Ramos (cell line): ENCODE results near the gene CX3CR1.
"Not testable (repeated sequence)": the region's sequence is repeated elsewhere in the genome, so short reads cannot be mapped to it uniquely, and the experiment has no call there.

Experiments used
- in situ Hi-C: fragments of 300-500 bp; cut with MboI; formaldehyde crosslinking; loops from one replicate; pipeline ENCODE4 v1.14.3; 2022; ENCODE audit warnings: low sequenced_read_pairs; ENCODE audit not compliant: unreplicated experiment

The CX3CR1 gene

GRCh38 chr3:39279745-39280517 lies at the start of gene CX3CR1:
Gene CX3CR1 (minus strand): TSS chr3:39280036. CDS start chr3:39266509, 13,527 bp downstream.
- in situ Hi-C loops = loop anchor here (10.0 to 25.0 kb wide), 2 partner anchors 185 to 543 kb away; no protein-coding TSS in a partner anchor

GRCh38 chr3:39329493-39329892 lies 49.7 kb upstream of the CX3CR1 start, which contains the start of gene CCR8:
Gene CCR8 (plus strand): TSS chr3:39329709. CDS start chr3:39332332, 2,623 bp downstream.
- in situ Hi-C loops = no loop called here

GRCh38 chr3:39327746-39328349 lies 48.0 kb upstream of the CX3CR1 start:
- in situ Hi-C loops = no loop called here

- in situ Hi-C loops = no loop called here
These were observed 47.4 kb upstream of the CX3CR1 start for GRCh38 chr3:39327053-39327745.

GRCh38 chr3:39325236-39325635 lies 45.4 kb upstream of the CX3CR1 start:
- in situ Hi-C loops = no loop called here

GRCh38 chr3:39323494-39323893 lies 43.7 kb upstream of the CX3CR1 start:
- in situ Hi-C loops = no loop called here

- in situ Hi-C loops = no loop called here
These were observed 43.1 kb upstream of the CX3CR1 start for GRCh38 chr3:39322936-39323335.

GRCh38 chr3:39322209-39322715 lies 42.4 kb upstream of the CX3CR1 start:
- in situ Hi-C loops = not testable (repeated sequence)

GRCh38 chr3:39321574-39321983 lies 41.7 kb upstream of the CX3CR1 start:
- in situ Hi-C loops = not testable (repeated sequence)

- in situ Hi-C loops = no loop called here
These were observed 39.4 kb upstream of the CX3CR1 start for GRCh38 chr3:39319249-39319648.

GRCh38 chr3:39318301-39318700 lies 38.5 kb upstream of the CX3CR1 start:
- in situ Hi-C loops = no loop called here

GRCh38 chr3:39317571-39318169 lies 37.8 kb upstream of the CX3CR1 start:
- in situ Hi-C loops = no loop called here

- in situ Hi-C loops = no loop called here
These were observed 35.6 kb upstream of the CX3CR1 start for GRCh38 chr3:39315420-39315819.

- in situ Hi-C loops = no loop called here
These were observed 33.5 kb upstream of the CX3CR1 start for GRCh38 chr3:39313289-39313688.

GRCh38 chr3:39302178-39302577 lies 22.3 kb upstream of the CX3CR1 start:
- in situ Hi-C loops = no loop called here

- in situ Hi-C loops = loop anchor here (25.0 kb wide), 1 partner anchor 562 kb away; no protein-coding TSS in a partner anchor
These were observed 19.4 kb upstream of the CX3CR1 start for GRCh38 chr3:39299279-39299678.

GRCh38 chr3:39296197-39297077 lies 16.6 kb upstream of the CX3CR1 start:
- in situ Hi-C loops = loop anchor here (25.0 kb wide), 1 partner anchor 559 kb away; no protein-coding TSS in a partner anchor

- in situ Hi-C loops = loop anchor here (25.0 kb wide), 1 partner anchor 558 kb away; no protein-coding TSS in a partner anchor
These were observed 15.4 kb upstream of the CX3CR1 start for GRCh38 chr3:39295184-39295775.
